PC-3 (cell line): ENCODE data around the gene SYDE1.

Experiments
- CTCF ChIP-seq: fragments of 300-600 bp; sonication (generic); conservative IDR thresholded peaks from 2 replicates; pipeline ENCODE4 v1.5.1; 2017; ENCODE audit warnings: antibody characterized with exemption, low read depth, mild to moderate bottlenecking, low read length
- EZH2 ChIP-seq: fragments of 300-600 bp; sonication (generic); IDR thresholded peaks from one replicate; pipeline ENCODE4 v1.6.1; 2017; ENCODE audit warnings: antibody characterized with exemption, mild to moderate bottlenecking, low read length; ENCODE audit not compliant: unreplicated experiment

GRCh38 chr19:15108845-15109767 lies 1.9 kb downstream of the SYDE1 start:
- TF ChIP-seq CTCF (no peak), EZH2 (no peak)
